ENCODE results near the gene SLC14A1. TPM values are rescaled to one million over a fixed set of nuclear protein-coding genes. Genes with fewer than 3 reads are reported as not detected.

Gene SLC14A1
- polyA plus RNA-seq, 1 experiment, result 0.77 TPM

Small RNAs within 50 kb of the gene (small RNA-seq; reads per million reads assigned to genes)
- gene AC087685.1 (ENCODE audit: insufficient read length, low read depth, low replicate concordance), result not detected

Other genes with a start within 250 kb of the SLC14A1 start
- gene SLC14A2, start 108.7 kb upstream of the SLC14A1 start, polyA plus RNA-seq (2011; rRNA removed), result 0.02 and 0.07 TPM in 2 replicates
- 0.04 and 0.06 TPM in 2 replicates for gene SIGLEC15, start 101.5 kb downstream of the SLC14A1 start, polyA plus RNA-seq (2011; rRNA removed)
- gene EPG5, start 243.1 kb downstream of the SLC14A1 start, polyA plus RNA-seq (2011; rRNA removed), result 37.8 and 38.4 TPM in 2 replicates

Data from BJ (cell line).